SK-N-MC (cell line): ENCODE measurements around the gene CDH12.

Experiments used
- EZH2 ChIP-seq: fragments of 200-600 bp; sonication (generic); IDR thresholded peaks from one replicate; pipeline ENCODE4 v1.6.1; 2017; ENCODE audit warnings: antibody characterized with exemption
- FOXP2 ChIP-seq: optimal IDR thresholded peaks from 2 replicates; pipeline ENCODE3; 2011; ENCODE audit warnings: mild to moderate bottlenecking, moderate library complexity; ENCODE audit not compliant: insufficient read depth; ENCODE audit errors: extremely low read length, control extremely low read depth
- POLR2AphosphoS5 ChIP-seq: IDR thresholded peaks from 2 replicates; pipeline ENCODE4 v1.6.1; 2012; ENCODE audit warnings: mild to moderate bottlenecking, low read depth, low read length, borderline replicate concordance

DNA sequence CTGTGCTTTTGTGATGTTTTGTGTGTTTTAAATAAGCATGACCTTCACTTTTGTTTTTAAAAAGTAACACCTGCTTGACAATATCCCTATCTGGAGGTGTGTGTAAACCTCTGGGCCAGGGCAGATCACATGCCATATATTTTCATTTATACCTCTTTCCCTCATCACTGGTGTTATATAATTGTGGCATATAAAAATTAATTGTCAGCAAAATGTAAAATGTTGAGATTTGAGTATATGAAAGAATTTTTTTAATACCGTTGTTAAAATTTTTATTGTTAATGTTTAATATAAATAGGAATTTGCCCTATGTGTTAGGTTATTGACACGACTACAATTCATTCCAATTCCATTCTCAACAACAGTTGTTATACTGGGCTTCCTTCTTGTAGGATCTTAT, 6.5 kb downstream of the CDH12 start:
- TF ChIP-seq EZH2 = no peak
- TF ChIP-seq POLR2AphosphoS5 = no peak
- TF ChIP-seq FOXP2 = no peak
